Measurements from ENCODE around the gene CISD3.
"Not testable (repeated sequence)": the region's sequence is repeated elsewhere in the genome, so short reads cannot be mapped to it uniquely, and the experiment has no call there.

Gene CISD3

GRCh38 chr17:38721802-38722201 lies 8.3 kb upstream of the CISD3 start:
- TF ChIP-seq CTCF (IDR thresholded peaks at IDR 0.05; ENCODE audit: insufficient read depth, missing control alignments), result no peak
- no peak for FAIRE-seq

GRCh38 chr17:38724337-38724988 lies 5.7 kb upstream of the CISD3 start:
- FAIRE-seq, result no peak
- DNase-seq (ENCODE audit: insufficient read length, low spot score), result no peak
- TF ChIP-seq CTCF (IDR thresholded peaks at IDR 0.05; ENCODE audit: insufficient read depth, missing control alignments), result no peak

More at GRCh38 chr17:38721802-38722201, 8.3 kb upstream of the CISD3 start:
- DNase-seq (ENCODE audit: insufficient read length, low spot score), result no peak

GRCh38 chr17:38725066-38725465 lies 5.1 kb upstream of the CISD3 start:
- no peak for TF ChIP-seq CTCF (IDR thresholded peaks at IDR 0.05; ENCODE audit: insufficient read depth, missing control alignments)
- FAIRE-seq (no peak), DNase-seq (ENCODE audit: insufficient read length, low spot score) (no peak)

GRCh38 chr17:38726145-38726544 lies 4.0 kb upstream of the CISD3 start:
- FAIRE-seq, result not testable (repeated sequence)

GRCh38 chr17:38727736-38728135 lies 2.4 kb upstream of the CISD3 start:
- DNase-seq (ENCODE audit: insufficient read length, low spot score) (no peak), FAIRE-seq (no peak)
- no peak for TF ChIP-seq CTCF (IDR thresholded peaks at IDR 0.05; ENCODE audit: insufficient read depth, missing control alignments)

More at GRCh38 chr17:38726145-38726544, 4.0 kb upstream of the CISD3 start:
- not testable (repeated sequence) for DNase-seq (ENCODE audit: insufficient read length, low spot score)

GRCh38 chr17:38728290-38728831 lies 1.8 kb upstream of the CISD3 start:
- DNase-seq (ENCODE audit: insufficient read length, low spot score), result no peak
- no peak for TF ChIP-seq CTCF (IDR thresholded peaks at IDR 0.05; ENCODE audit: insufficient read depth, missing control alignments)
- no peak for FAIRE-seq

- DNase-seq (ENCODE audit: insufficient read length, low spot score) (no peak), FAIRE-seq (no peak)
- no peak for TF ChIP-seq CTCF (IDR thresholded peaks at IDR 0.05; ENCODE audit: insufficient read depth, missing control alignments)
These were observed 714 bp upstream of the CISD3 start for GRCh38 chr17:38729368-38729885.

Data from D721Med (cell line).